WERI-Rb-1 (cell line): ENCODE measurements around the gene PAX7.
"Not testable (repeated sequence)": the region's sequence is repeated elsewhere in the genome, so short reads cannot be mapped to it uniquely, and the experiment has no call there.

ENCODE experiments used
- DNase-seq: peaks from one replicate; pipeline ENCODE4 v3.0.0-alpha.2; 2020
- H3K27ac ChIP-seq: fragments of 250-450 bp; sonication (Bioruptor Pico); 2 replicates; pipeline ENCODE4 v1.5.1; 2020; ENCODE audit warnings: mild to moderate bottlenecking, moderate library complexity
- H3K27me3 ChIP-seq: fragments of 250-450 bp; sonication (Bioruptor Pico); 2 replicates; pipeline ENCODE4 v1.5.1; 2021; ENCODE audit warnings: mild to moderate bottlenecking, low read depth, moderate library complexity; ENCODE audit not compliant: insufficient read depth, severe bottlenecking
- H3K36me3 ChIP-seq: fragments of 250-450 bp; sonication (Bioruptor Pico); 2 replicates; pipeline ENCODE4 v1.5.1; 2020; ENCODE audit warnings: mild to moderate bottlenecking, moderate library complexity
- H3K4me3 ChIP-seq: 2 replicates; pipeline ENCODE4 v1.5.1; 2011; ENCODE audit warnings: low read depth, mild to moderate bottlenecking, control low read depth, low read length
- H3K9me3 ChIP-seq: fragments of 250-450 bp; sonication (Bioruptor Pico); 2 replicates; pipeline ENCODE4 v1.5.1; 2021; ENCODE audit warnings: mild to moderate bottlenecking, moderate library complexity; ENCODE audit not compliant: severe bottlenecking
- TF ChIP-seq, protein P1 (sequence below): IDR thresholded peaks from 2 replicates; pipeline ENCODE4 v1.5.1; 2011; ENCODE audit warnings: low read depth, mild to moderate bottlenecking, control low read depth, inconsistent platforms, low read length

The PAX7 gene

DNA sequence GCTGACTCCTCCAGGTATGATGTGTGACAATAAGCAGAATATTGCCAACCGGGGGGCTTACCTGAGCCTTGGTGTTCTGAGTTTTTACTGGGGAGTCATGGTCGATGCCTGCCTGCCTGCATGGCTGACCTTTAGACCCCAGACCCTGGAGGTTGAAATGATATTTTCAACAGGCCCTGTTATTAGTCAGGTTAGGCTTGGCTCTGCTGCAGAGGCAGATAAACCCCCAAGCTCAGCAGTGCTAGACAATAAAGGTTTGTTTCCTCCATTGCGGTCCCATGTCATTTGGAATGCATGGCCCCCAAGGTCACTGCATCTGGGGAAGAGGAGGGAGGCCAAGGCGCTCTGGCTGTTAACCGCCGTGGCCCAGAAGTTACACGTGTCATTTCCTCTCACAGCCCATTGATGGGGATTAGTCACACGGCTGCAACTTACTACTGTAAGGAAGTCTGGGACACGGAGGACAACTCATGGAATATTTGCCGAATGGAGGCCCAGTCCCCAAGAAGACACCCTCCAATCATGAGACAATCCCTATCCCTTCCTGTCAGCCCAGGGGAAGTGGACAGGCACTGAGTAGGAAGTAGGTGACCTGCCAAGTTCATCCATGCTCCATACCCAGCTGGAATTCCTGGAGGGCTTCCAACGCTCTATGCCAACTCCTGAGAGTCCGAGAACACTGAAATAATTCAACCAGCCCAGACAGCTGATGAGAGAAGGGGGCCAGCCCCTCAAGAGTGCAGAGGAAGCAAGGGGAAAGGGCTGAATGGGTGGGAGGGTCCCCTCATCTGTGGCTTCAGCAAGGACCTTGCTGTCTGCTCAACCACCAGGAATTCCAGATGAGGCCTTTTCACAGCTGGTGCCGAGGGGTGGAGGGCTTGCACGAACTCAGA lies 131.5 kb downstream of the PAX7 start:
- TF ChIP-seq, protein P1, sequence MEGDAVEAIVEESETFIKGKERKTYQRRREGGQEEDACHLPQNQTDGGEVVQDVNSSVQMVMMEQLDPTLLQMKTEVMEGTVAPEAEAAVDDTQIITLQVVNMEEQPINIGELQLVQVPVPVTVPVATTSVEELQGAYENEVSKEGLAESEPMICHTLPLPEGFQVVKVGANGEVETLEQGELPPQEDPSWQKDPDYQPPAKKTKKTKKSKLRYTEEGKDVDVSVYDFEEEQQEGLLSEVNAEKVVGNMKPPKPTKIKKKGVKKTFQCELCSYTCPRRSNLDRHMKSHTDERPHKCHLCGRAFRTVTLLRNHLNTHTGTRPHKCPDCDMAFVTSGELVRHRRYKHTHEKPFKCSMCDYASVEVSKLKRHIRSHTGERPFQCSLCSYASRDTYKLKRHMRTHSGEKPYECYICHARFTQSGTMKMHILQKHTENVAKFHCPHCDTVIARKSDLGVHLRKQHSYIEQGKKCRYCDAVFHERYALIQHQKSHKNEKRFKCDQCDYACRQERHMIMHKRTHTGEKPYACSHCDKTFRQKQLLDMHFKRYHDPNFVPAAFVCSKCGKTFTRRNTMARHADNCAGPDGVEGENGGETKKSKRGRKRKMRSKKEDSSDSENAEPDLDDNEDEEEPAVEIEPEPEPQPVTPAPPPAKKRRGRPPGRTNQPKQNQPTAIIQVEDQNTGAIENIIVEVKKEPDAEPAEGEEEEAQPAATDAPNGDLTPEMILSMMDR = no peak
- no peak overlapping the region for H3K27ac ChIP-seq
- DNase-seq = no peak
- H3K9me3 ChIP-seq = peaks cover 5% of the 10 kb centered on the region
- H3K36me3 ChIP-seq = no peaks in the 10 kb centered on the region
- H3K4me3 ChIP-seq = no peak overlapping the region
- H3K27me3 ChIP-seq = no peaks in the 10 kb centered on the region

DNA sequence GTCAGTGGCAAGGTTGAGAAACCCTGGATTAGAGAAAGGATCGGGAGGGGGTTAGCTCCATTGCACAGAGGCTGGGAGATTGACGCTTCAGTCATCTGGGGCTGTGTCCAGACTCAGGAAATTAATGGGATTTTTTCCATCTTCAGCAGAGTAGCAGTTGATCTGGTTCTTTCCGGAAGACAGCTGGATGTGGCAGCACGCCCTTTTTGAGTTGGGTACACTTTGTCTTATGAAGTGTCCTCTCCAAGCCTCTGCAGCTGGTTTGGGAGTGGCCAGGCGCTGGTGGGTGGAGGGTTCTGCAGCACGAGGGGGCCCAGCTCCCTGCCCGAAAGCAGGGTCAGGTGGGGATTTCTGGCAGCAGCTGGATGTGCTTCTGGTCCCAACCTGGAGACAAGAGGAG lies 133.7 kb downstream of the PAX7 start:
- TF ChIP-seq, protein P1 = no peak
- Histone ChIP-seq H3K27me3 (no peaks in the 10 kb centered on the region), H3K27ac (no peak overlapping the region), H3K9me3 (no peaks in the 10 kb centered on the region), H3K4me3 (no peak overlapping the region), H3K36me3 (no peaks in the 10 kb centered on the region)
- DNase-seq = no peak

DNA sequence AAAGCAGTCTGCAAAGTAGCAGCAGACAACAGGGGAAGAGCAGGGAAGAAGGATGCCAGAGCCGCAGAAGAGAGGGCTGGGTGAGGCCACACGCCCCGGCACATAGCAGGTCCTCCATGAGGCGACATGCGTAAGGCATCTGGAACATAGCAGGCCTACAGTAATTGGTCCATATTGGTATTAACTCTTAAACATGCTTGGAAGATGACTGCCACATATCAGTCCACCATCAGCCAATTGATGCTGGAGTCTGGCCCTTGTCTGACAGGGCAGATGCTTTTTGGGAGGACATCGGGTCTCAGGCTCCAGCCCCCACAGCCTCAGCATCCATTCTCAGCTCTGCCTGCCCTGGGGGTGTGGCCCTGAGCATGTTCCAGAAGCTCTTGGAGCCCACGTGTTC lies 135.1 kb downstream of the PAX7 start:
- Histone ChIP-seq H3K27me3 (no peaks in the 10 kb centered on the region), H3K9me3 (no peaks in the 10 kb centered on the region), H3K4me3 (no peak overlapping the region), H3K36me3 (no peaks in the 10 kb centered on the region), H3K27ac (no peak overlapping the region)
- TF ChIP-seq, protein P1 = no peak
- no peak for DNase-seq

DNA sequence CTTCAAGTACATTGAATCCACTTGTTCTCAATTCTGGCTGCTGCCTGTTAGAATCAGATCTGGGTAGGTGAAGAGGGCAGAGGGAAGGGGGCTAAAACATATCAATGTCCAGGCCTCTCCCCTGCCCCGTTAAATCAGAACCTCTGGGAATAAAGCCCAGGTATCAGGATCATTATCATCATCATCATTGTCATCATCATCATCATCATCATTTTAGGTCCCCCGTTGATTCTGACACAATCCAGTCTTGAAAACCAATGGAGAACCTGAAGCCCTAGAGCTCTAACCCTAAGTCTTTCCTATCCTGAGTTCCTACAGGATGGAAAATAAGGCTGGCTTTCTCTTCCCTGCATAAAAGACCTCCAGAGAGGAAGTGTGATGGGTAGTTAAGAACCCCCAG lies 135.7 kb downstream of the PAX7 start:
- H3K27ac ChIP-seq = no peak overlapping the region

DNA sequence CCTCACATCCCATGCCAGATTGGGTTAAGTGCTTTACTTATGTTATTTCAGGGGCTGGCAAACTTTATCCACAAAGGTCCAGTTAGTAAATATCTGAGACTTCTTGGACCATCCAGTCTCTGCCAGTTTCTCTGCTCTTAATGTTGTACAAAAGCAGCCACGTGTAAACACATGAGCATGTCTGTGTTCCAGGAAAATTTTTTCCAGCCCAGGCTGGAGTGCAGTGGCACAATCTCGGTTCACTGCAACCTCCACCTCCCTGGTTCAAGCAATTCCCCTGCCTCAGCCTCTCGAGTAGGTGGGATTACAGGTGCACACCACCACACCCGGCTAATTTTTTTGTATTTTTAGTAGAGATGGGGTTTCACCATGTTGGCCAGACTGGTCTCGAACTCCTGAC lies 136.9 kb downstream of the PAX7 start:
- H3K27me3 ChIP-seq, H3K36me3 ChIP-seq, DNase-seq, H3K27ac ChIP-seq, H3K4me3 ChIP-seq, H3K9me3 ChIP-seq: not testable (repeated sequence)

More for the DNA sequence above, 135.7 kb downstream of the PAX7 start:
- Histone ChIP-seq H3K36me3 (no peaks in the 10 kb centered on the region), H3K4me3 (no peak overlapping the region), H3K27me3 (no peaks in the 10 kb centered on the region), H3K9me3 (no peaks in the 10 kb centered on the region)
- TF ChIP-seq, protein P1 = no peak
- no peak for DNase-seq

DNA sequence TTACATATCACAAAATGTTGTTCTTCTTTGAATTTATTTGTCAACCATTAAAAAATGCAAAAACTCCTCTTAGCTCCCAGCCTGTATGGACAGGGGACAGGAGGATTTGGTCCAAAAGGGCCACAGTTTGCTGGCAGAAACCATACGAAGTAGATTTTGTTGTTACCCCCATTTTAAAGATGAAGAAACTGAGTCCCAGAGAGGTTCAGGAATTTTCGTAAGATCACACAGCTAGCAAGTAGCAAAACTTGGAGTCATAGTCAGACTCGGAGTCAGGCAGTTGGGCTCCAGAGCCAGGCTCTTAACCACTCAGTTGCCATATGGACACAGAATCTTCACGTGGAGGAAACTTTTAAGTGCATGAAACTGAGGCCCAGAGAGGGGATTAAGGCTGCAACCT lies 137.4 kb downstream of the PAX7 start:
- Histone ChIP-seq H3K4me3 (no peak overlapping the region), H3K27ac (no peak overlapping the region), H3K36me3 (no peaks in the 10 kb centered on the region), H3K27me3 (no peaks in the 10 kb centered on the region), H3K9me3 (no peaks in the 10 kb centered on the region)
- no peak for DNase-seq
- TF ChIP-seq, protein P1 = no peak
